COLO829 (cell line): ENCODE measurements around the gene BACE2.
"Not testable (repeated sequence)": the region's sequence is repeated elsewhere in the genome, so short reads cannot be mapped to it uniquely, and the experiment has no call there.

Source experiments
- DNase-seq: peaks from one replicate; pipeline ENCODE4 v3.0.0; 2012; ENCODE audit warnings: low spot score

Gene BACE2

DNA sequence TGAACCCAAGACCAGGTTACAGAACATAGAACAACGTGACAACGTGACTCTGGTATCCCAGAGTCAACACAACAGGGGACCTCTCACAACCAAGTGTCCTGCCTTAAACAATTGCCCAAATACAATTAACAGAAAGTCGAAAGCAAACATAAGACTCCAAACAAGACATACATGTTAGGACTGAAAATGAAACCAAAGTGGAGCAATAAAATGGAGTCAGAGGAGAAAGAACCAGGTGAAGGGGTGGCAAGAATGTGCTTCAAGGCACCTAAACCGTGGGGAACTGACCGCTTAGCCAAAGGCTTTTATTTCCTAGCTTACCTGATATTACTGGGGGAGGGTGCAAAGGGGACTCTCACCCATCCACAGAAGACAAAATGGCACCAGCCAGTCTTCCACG lies 17.8 kb downstream of the BACE2 start:
- DNase-seq, result no peak

DNA sequence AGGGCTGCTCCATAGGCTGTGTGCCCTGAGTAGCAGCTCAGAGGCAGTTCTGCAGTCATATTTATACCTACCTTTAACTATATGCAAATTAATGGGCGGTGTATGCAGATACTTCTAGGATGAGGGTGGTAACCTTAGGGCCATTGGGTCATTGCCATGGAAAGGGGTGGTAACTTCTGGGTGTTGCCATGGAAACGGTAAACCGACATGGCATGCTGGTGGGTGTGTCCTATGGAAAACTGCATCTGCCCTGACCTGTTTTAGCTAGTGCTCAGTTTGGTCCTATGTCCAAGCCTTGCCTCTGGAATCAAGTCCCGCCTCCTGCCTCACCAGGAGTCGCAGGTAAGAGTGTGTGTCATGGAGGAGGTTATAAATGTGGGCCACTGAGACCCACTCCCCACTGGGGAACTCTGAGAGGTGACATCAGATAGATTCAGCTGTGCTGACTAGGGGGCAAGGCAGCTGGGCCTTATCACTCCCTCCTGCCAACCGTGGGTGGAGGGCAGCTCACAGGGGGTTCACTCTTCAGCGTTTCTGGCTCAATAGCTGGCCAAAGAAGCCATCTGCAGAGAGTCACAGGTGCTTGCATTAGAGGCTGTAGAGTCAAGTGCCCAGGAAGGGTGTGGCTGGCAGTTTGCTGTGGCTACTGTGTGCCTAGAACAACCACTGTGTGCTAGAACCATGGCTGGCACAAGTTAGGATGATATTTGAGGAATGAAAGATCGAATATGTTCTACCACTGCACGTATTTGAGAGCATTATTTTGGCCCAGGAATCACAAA lies 19.0 kb downstream of the BACE2 start:
- DNase-seq, result no peak

DNA sequence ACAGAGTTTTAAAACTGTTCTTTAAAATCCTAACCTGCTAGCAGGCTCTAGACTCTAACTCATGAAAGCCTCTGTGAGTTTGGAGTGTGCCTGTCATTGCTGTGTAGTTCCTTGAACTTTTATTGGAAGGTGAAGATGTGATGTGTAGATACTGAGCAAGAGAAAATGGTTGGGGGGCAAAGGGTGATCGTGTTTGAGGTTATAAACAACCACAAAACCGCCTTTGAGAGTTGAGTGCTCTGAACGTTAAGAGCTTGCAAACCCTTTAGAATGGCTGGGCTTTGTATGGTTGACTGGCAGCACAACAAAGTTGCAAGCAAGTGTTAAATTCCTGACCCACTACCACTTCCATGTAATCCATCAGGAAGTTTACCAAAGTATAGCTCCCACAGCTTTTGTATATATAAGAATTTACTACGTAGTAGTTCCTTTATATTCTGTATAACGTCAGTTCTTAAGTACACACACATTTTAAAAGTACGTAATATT lies 19.6 kb downstream of the BACE2 start:
- no peak for DNase-seq

DNA sequence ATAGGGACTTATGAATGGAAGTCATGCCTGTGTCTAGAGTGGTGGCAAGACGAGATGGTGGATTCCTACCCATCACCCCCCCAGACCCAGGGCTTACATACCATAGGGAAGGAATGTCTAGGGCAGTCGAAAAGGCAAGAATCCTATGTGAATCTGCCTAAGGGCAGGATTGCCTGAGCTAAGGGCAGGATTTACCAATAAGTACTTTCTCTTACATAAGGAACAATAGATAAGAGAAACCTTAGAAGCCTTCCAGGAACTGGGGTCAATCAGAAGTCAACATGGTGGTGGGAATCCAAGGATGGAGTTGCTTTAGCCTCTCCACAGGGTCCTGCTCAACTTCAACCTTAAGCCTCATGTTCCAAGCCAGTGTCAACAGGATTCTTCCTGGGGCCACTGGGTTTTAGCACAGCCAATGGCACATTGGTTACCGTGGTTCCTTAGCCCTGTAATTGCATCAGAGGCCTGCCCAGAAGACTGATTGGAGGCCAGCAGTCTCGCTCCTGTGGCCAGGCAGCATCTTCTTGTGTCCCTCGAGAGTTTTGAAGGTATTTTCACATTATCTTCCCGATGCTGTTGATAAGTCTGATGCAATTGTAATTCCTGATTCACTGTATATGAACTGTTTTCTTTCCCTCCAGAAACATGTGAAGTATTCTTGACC lies 20.7 kb downstream of the BACE2 start:
- no peak for DNase-seq

- no peak for DNase-seq
Observed at GRCh38 chr21:41189150-41189745, 21.3 kb downstream of the BACE2 start.

- not testable (repeated sequence) for DNase-seq
Observed at GRCh38 chr21:41192552-41192951, 24.6 kb downstream of the BACE2 start.

GRCh38 chr21:41195311-41195710 lies 27.4 kb downstream of the BACE2 start:
- no peak for DNase-seq

DNA sequence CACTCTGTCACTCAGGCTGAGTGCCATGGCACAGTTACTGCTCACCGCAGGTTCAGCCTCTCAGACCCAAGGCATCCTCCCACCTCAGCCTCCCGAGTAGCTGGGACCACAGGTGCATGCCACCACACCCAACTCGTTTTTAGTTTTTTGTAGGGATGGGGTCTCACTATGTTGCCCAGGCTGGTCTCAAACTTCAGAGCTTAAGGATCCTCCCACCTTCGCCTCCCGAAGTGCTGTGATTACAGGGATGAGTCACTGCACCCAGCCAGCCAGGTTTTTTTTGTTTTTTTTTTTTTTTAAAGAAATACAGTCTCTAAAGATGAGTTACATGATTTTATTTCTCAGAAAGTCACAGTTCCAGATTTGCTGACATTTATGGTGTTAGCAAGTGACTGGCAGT lies 29.0 kb downstream of the BACE2 start:
- no peak for DNase-seq

- DNase-seq, result no peak
Observed at GRCh38 chr21:41197582-41197981, 29.6 kb downstream of the BACE2 start.

DNA sequence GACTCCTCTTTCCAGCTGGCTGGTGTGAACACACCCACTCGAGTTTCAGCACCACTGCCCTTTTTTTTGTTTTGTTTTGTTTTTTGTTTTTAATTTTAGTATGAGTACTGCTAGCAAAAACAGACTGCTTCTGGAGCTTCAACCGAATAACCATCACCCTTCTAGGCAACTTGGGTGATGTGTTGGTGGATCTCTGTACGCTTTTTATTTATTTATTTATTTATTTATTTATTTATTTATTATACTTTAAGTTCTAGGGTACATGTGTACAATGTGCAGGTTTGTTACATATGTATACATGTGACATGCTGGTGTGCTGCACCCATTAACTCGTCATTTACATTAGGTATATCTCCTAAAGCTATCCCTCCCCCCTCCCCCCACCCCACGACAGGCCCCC lies 30.7 kb downstream of the BACE2 start:
- DNase-seq, result not testable (repeated sequence)

GRCh38 chr21:41199123-41199522 lies 31.2 kb downstream of the BACE2 start:
- DNase-seq, result no peak

DNA sequence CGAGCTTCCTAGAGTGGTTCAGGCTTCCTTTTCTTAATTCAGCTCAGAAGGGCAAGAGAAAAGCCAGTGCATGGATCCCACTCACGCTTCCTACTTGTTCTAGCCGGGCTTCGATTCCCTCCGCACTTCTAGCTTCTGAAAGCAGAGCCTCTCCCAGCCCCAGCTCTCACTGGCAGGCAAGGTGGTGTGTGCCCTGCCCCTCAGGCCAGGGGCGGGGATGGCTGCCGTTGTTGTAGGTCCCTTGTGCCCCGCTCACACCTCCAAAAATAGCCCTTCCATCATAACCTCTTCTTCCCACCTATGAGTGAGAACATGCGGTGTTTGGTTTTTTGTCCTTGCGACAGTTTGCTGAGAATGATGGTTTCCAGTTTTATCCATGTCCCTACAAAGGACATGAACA lies 31.6 kb downstream of the BACE2 start:
- no peak for DNase-seq

DNA sequence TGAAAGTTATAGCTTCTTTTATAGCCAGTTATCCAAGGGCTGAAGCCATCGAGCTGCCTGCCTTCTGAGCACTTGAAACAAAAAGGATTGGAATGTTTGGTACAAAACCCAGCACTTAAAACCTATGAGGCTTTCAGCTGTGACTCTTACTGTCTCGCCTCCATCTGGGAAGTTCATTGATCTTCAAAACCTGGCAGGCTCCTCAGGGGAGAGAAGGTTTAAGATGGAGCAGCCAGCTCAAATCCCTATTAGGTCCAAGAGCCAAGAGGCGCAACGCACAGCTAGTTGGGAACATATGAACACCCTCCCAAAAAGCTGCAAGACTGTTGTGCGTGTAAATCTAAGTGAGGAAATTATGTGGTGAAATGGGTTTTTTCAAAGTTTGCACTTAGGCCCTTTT lies 33.4 kb downstream of the BACE2 start:
- no peak for DNase-seq

DNA sequence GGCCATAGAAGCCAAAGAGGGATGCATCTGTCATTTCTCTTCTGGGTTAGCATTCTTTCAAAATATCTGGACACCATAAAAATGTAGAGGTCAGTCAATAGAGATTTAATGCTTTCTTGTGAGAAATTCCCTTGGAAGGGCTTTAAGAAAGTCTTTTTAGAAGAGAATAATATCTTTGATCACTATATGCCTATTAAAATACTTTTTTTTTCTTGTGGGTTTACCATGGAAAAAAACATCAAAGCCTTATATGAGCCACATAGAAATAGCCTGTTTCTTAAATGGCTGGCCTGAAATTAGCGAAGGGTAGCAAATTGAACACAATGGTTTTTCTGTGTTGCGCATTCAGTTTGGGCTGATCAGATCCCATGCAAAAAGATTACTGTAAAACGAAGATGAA lies 36.8 kb downstream of the BACE2 start:
- peak; percentile 51 for DNase-seq

DNA sequence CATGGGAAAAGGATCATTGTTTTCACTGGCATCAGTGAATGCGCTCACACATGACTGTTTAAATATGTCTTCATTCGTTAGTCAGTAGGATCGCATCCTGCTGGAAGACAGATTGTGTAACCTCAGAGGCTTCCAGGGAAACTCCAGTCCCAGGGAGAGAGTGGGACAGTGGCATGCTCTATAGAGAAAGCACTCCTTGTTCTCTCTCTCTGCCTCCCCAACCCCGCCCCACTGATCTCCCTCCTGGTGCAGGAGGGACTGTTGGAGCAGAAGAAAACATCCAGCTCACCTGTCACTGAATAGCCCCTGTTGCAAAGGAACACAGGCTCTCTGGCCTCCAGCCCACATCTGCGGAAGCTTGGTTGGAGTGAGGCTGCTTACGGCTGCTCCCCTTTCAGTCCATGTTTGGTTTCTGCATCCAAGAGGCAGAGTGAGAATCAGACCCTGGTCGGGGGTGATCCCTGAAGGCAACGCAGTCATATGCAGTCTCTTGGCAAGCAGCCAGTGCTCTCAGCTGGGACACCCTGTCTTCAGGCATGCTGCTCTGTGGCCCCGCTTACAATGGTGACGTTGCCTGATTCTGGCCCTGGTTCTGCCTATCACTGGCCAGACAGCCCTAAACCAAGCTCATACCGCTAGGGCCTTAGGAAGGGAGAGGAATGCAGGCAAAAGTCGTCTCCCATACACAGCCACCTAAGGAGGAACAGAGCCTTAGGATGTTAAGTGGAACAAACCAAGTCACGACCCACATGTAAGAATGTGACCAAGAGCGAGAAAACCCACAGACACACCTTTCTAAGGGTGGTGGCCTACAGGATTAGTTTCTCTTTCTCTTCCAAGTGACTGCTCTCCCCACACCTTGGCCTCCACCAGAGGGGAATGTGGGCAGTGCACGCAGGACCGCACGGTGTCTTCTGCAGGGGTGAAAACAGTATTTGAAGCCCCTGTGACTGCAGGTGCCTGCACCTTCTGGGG lies 39.7 kb downstream of the BACE2 start:
- peak; percentile 46 for DNase-seq

DNA sequence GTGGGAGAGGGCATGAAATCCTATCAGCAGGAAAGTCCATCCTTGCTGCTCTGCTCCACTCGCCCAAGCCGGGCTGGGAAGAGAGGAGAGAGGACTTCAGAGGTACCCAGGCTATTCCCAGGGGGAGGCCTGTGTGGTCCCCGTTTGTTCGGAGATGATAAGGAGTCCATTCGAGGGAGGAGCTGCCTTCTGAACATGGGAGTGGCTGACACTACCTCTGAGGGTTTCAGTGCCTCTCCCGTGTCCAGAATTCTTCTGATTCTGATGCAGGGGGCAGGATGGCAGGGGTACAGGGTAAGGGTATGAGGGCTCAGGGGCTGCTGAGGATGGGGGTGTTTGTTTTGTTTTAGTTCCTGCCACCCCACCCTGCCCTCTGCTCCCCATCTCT lies 40.4 kb downstream of the BACE2 start:
- DNase-seq, result no peak

GRCh38 chr21:41209016-41209619 lies 41.2 kb downstream of the BACE2 start:
- no peak for DNase-seq

DNA sequence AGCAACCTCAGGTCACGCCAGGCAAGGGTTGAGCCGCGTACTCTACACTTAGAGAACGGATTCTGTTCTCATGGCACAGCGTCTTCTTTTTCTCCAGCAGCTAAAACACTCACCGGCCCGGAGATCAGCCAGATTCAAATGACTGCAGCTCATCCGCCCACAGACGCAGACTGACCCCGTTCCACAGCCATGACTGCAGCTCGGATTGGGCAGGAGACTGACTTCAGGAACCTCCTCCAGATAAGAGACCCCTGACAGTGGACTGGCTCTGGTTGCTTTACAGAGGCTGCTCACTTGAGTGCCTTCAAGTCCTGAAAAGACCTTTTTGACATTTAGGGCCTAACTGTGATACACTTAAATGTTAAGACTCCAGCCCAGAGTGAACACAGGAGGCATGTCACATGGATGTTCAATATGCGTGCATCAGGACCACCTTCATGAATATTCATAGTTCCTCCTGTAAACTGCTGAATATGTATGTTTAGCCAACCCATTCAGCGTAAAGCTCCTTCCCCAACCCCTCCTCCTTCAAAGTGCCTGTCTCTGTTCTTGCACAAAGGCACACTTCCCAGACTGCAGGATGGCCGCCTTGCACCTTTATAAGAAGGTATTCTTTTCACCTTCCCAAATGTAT lies 42.6 kb downstream of the BACE2 start:
- no peak for DNase-seq

- DNase-seq, result no peak
Observed at GRCh38 chr21:41211060-41211805, 43.3 kb downstream of the BACE2 start.

- DNase-seq, result no peak
Observed at GRCh38 chr21:41213021-41213420, 45.1 kb downstream of the BACE2 start.
